HG02588 (cell line): ENCODE results near the gene C1orf198.

Source experiments
- ATAC-seq: cut with Tn5 transposase; IDR thresholded peaks from one replicate; pipeline ENCODE4 v1.9.1; 2021; ENCODE audit warnings: mild to moderate bottlenecking, moderate library complexity; ENCODE audit not compliant: unreplicated experiment

Gene C1orf198

GRCh38 chr1:230790026-230790425, 78.3 kb downstream of the C1orf198 start:
- no peak for ATAC-seq

GRCh38 chr1:230788561-230789275, 79.6 kb downstream of the C1orf198 start:
- no peak for ATAC-seq

GRCh38 chr1:230787471-230787870, 80.8 kb downstream of the C1orf198 start:
- no peak for ATAC-seq
